AG09309 (cell line): ENCODE results near the gene OR2Y1.
A peak's percentile ranks its signal among the peaks of the same experiment; 100 is the strongest.
"Not testable (repeated sequence)": the region's sequence is repeated elsewhere in the genome, so short reads cannot be mapped to it uniquely, and the experiment has no call there.

Experiments
- DNase-seq: peaks from one replicate; pipeline ENCODE4 v3.0.0-alpha.2; 2010; ENCODE audit warnings: low read depth
- H3K4me3 ChIP-seq: 2 replicates; pipeline ENCODE4 v1.5.1; 2011; ENCODE audit warnings: mild to moderate bottlenecking, low read depth, low read length, moderate library complexity; ENCODE audit not compliant: control insufficient read depth
- TF ChIP-seq, protein P1 (sequence below): IDR thresholded peaks from 2 replicates; pipeline ENCODE4 v1.5.1; 2011; ENCODE audit warnings: mild to moderate bottlenecking, low read depth, low read length, inconsistent platforms; ENCODE audit not compliant: insufficient read depth, control insufficient read depth; ENCODE audit errors: missing control alignments

The OR2Y1 gene

DNA sequence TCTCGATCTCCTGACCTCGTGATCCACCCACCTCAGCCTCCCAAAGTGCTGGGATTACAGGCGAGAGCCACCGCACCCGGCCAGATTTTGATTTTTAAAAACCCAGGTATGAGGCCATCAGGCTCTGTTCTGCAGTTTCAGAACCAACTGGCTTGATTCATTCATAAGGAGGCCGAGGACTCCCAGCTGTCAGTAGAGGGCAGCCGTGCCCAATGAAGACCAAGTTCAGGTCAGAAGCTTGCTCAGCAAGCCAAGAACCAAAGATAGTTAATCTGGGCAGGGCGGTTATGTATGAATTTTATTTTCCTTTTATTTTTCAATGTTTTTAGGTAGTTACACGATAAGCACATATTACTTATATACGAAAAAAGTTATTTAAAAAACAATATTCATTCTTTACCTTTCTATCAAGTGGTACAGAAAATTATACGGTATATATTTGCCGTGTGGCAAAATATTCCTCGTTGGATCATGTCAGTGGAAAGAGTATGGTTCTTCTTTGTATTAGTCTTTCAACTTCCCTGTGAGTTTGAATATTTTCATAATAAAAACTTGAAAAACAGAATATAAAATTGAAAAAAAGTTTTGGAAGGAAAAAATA is 44.7 kb upstream of the OR2Y1 start:
- DNase-seq = no peak
- H3K4me3 ChIP-seq = no peak overlapping the region
- TF ChIP-seq, protein P1, sequence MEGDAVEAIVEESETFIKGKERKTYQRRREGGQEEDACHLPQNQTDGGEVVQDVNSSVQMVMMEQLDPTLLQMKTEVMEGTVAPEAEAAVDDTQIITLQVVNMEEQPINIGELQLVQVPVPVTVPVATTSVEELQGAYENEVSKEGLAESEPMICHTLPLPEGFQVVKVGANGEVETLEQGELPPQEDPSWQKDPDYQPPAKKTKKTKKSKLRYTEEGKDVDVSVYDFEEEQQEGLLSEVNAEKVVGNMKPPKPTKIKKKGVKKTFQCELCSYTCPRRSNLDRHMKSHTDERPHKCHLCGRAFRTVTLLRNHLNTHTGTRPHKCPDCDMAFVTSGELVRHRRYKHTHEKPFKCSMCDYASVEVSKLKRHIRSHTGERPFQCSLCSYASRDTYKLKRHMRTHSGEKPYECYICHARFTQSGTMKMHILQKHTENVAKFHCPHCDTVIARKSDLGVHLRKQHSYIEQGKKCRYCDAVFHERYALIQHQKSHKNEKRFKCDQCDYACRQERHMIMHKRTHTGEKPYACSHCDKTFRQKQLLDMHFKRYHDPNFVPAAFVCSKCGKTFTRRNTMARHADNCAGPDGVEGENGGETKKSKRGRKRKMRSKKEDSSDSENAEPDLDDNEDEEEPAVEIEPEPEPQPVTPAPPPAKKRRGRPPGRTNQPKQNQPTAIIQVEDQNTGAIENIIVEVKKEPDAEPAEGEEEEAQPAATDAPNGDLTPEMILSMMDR = peak; percentile 88

DNA sequence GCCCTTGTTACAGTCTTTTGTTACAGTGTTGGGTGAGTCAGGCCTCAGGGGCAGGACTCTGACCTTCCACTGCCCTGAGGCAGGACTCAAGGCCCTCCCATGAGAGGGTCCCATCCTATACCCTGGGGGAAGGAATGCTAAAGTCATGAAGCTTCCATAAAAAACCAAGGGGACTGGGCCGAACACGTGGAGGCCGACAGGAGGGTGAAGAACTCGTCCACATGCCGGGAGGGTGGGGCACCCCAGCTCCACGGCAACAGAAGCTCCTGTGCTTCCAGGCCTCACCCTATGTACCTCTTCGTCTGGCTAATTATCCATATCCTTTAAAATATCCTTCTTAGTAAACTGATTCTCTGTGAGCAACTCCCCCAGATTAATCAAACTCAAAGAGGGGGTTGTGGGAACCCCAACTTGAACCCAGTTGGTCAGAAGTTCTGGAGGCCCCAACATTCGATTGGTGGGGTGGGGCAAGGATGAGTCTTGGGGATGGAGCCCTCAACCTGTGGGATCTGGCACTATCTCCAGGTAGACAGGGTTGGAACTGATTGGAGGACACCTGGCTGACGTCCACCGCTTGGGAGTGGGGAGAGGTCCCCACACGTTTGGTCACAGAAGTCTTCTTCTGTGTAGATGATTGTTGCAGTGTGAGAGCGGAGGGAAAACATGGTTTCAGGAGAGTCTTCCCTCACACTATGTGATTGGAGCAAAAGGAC is 43.6 kb upstream of the OR2Y1 start:
- no peak for DNase-seq
- H3K4me3 ChIP-seq = no peak overlapping the region
- TF ChIP-seq, protein P1 = no peak

DNA sequence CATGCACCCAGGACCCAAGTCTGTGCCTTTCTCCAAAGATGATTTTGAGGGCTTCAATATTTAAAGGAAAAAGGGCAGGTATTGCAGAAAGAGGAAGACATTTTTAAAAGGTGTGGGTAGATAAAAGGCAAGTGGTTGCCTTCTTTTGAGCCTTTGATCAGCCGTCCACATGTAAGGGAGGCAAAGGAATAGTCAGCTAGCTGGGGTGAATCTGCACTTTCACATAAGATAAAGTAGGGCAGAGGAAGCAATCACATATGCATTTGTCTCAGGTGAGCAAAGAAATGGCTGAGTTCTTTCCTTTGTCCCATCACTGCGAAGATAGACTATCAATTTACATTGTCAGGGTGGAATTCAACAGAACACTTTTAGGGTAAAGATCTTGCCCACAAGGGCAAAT is 42.9 kb upstream of the OR2Y1 start:
- H3K4me3 ChIP-seq = no peak overlapping the region
- no peak for DNase-seq
- TF ChIP-seq, protein P1 = no peak

DNA sequence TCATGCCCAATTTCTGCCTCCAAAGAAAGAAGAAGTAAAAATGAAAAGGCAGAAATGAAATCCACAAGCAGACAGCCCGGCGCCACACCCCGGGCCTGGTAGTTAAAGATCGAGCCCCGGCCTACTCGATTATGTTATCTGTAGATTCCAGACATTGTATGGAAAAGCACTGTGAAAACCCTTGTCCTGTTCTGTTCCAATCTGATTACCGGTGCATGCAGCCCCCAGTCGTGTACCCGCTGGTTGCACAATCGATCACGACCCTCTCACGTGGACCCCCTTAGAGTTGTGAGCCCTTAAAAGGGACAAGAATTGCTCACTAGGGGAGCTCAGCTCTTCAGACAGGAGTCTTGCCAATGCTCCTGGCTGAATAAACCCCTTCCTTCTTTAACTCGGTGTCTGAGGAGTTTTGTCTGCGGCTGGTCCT is 42.1 kb upstream of the OR2Y1 start:
- DNase-seq = not testable (repeated sequence)

DNA sequence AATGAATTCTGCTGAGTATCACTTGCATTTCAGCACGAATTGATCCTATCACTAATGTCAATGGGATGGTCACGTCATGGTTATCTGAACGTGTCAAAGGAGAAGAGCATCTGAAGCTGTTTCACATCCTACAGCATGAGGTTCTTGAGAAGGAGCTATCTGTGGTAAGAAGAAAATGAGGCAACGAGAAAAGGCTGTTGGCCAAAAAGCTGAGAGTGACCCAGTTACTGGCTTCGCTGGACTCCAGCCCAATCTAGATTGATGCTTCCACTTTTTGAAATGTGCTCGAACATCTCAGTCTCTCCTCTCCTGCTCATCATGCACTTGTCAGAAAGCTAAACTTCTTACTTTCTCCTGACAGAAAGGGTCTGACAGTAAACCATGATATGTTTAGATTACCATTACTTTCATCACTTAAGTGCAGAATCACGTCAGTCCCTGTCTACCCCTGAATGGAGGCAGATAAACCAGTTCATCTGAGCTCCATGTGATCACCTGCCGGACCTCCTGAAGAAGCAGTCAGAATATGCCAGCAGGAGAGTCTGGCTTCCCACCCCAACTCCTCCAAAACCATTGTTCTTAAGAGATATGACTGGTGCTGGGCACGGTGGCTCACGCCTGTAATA is 40.2 kb upstream of the OR2Y1 start:
- no peak overlapping the region for H3K4me3 ChIP-seq
- TF ChIP-seq, protein P1 = no peak
- no peak for DNase-seq

More for the DNA sequence above, 42.1 kb upstream of the OR2Y1 start:
- H3K4me3 ChIP-seq = not testable (repeated sequence)

DNA sequence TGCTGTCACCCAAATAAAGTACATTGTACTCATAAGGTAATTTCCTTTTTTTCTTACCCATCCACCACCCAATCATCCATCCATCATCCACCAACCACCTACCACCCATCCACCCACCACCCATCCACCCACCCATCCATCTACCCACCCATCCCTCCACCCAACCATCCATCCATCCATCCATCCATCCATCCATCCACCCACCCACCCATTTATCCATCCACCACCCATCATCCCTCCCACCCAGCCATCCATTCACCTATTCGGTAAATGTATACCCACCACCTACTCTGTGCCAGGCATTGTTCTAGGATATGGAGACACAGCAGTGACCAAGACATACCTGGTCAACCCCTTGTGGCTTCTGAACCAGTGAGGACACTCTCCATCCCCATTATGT is 37.6 kb upstream of the OR2Y1 start:
- H3K4me3 ChIP-seq = no peak overlapping the region
- TF ChIP-seq, protein P1 = no peak
- no peak for DNase-seq

DNA sequence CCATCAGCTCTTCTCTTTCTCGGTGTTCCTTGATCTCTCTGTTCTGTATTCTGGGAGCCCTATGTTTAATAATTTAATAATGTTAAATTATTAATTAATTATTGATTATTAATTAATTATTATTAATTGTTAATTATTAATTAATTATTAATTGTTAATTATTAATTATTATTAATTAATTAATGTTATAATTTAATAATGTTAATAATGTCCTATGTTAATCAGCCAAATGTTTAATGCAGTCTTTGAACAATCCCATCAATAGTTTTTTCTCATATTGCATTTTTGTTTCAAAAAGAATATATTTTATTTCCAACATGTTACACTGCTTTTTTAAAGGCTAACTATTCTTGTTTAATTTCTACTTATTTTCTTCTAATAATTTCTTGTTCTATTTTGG is 36.5 kb upstream of the OR2Y1 start:
- no peak for DNase-seq
- TF ChIP-seq, protein P1 = no peak
- H3K4me3 ChIP-seq = no peak overlapping the region
